HL-60 (cell line): ENCODE results near the gene MRM2.

ENCODE experiments used
- CTCF ChIP-seq: IDR thresholded peaks from one replicate; pipeline ENCODE4 v1.5.1; 2011; ENCODE audit warnings: low read length, control low read depth, inconsistent platforms; ENCODE audit not compliant: insufficient read depth
- GABPA ChIP-seq: IDR thresholded peaks from 2 replicates; pipeline ENCODE4 v1.6.1; 2012; ENCODE audit warnings: low read depth
- POLR2AphosphoS5 ChIP-seq: IDR thresholded peaks from 2 replicates; pipeline ENCODE4 v1.6.1; 2012; ENCODE audit warnings: low read depth
- SPI1 ChIP-seq: IDR thresholded peaks from 2 replicates; pipeline ENCODE4 v1.6.1; 2012; ENCODE audit warnings: low read depth, mild to moderate bottlenecking, borderline replicate concordance
- TF ChIP-seq, protein P1 (sequence below): IDR thresholded peaks from 2 replicates; pipeline ENCODE4 v1.6.1; 2012; ENCODE audit warnings: low read depth; ENCODE audit not compliant: insufficient replicate concordance

GRCh38 chr7:2196381-2197378 is 45.3 kb downstream of the MRM2 start:
- no peak for TF ChIP-seq CTCF
- TF ChIP-seq POLR2AphosphoS5: no peak
- TF ChIP-seq, protein P1, sequence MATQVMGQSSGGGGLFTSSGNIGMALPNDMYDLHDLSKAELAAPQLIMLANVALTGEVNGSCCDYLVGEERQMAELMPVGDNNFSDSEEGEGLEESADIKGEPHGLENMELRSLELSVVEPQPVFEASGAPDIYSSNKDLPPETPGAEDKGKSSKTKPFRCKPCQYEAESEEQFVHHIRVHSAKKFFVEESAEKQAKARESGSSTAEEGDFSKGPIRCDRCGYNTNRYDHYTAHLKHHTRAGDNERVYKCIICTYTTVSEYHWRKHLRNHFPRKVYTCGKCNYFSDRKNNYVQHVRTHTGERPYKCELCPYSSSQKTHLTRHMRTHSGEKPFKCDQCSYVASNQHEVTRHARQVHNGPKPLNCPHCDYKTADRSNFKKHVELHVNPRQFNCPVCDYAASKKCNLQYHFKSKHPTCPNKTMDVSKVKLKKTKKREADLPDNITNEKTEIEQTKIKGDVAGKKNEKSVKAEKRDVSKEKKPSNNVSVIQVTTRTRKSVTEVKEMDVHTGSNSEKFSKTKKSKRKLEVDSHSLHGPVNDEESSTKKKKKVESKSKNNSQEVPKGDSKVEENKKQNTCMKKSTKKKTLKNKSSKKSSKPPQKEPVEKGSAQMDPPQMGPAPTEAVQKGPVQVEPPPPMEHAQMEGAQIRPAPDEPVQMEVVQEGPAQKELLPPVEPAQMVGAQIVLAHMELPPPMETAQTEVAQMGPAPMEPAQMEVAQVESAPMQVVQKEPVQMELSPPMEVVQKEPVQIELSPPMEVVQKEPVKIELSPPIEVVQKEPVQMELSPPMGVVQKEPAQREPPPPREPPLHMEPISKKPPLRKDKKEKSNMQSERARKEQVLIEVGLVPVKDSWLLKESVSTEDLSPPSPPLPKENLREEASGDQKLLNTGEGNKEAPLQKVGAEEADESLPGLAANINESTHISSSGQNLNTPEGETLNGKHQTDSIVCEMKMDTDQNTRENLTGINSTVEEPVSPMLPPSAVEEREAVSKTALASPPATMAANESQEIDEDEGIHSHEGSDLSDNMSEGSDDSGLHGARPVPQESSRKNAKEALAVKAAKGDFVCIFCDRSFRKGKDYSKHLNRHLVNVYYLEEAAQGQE: no peak
- TF ChIP-seq GABPA: no peak
- no peak for TF ChIP-seq SPI1
